Adrenal gland (tissue), 12 donors: ENCODE data around the gene PIGX. TPM values are rescaled to one million over a fixed set of nuclear protein-coding genes. Genes with fewer than 3 reads are reported as not detected.
A peak's percentile ranks its signal among the peaks of the same experiment; 100 is the strongest.

Source experiments
- DNase-seq, 7 donors: peaks; one replicate each; pipeline ENCODE4 v3.0.0-alpha.2; 2019 to 2020
- H3K27ac ChIP-seq, 5 donors: fragments of 200-600 bp; sonication (generic) in 4 of 5; 1 replicate in 3 of 5; 2 replicates in 2 of 5; pipeline versions ENCODE4 v1.5.1 to v1.8.0; 2016 to 2020; ENCODE audit warnings: mild to moderate bottlenecking in 1 of 5
- H3K27me3 ChIP-seq: fragments of 200-600 bp; 2 replicates; pipeline ENCODE4 v1.8.0; 2021
- H3K36me3 ChIP-seq, 2 donors: fragments of 200-600 bp; replicated peaks in 1 of 2; 1 replicate in 1 of 2; 2 replicates in 1 of 2; pipeline versions ENCODE4 v1.5.1 to v1.8.0; 2018 to 2022
- H3K4me1 ChIP-seq, 2 donors: fragments of 200-600 bp; replicated peaks in 1 of 2; 1 replicate in 1 of 2; 2 replicates in 1 of 2; pipeline versions ENCODE4 v1.5.1 to v1.8.0; 2018 to 2021
- H3K4me3 ChIP-seq, 4 donors: fragments of 200-600 bp; sonication (generic) in 3 of 4; one replicate each; pipeline ENCODE4 v1.5.1; 2016 to 2018
- H3K9me3 ChIP-seq, 3 donors: fragments of 200-600 bp; sonication (generic) in 1 of 3; replicated peaks in 1 of 3; 1 replicate in 2 of 3; 2 replicates in 1 of 3; pipeline versions ENCODE4 v1.5.1 to v1.8.0; 2016 to 2021
- POLR2A ChIP-seq, 2 donors: fragments of 450-650 bp; IDR thresholded peaks; one replicate each; pipeline ENCODE4 v1.6.1; 2017; ENCODE audit warnings: antibody characterized with exemption in 2 of 2, mild to moderate bottlenecking in 2 of 2, moderate library complexity in 1 of 2
- WGBS, 4 donors: extraction: QIAGEN DNeasy Blood & Tissue Kit in 2 of 4; methylation state at CpG; one replicate each; pipeline versions ENCODE4 v1.1.5 to v1.1.7; 2013 to 2017; 5-methylcytosine and 5-hydroxymethylcytosine counted together
- intact Hi-C, 2 donors: fragments of 100-400 bp; cut with DNase I; formaldehyde crosslinking; loops; one replicate each; pipeline versions ENCODE4 v1.14.1 to v1.15.0; 2022 to 2023
- polyA plus RNA-seq, 3 donors: library from polyadenylated mRNA; stranded (reverse); fragments of 200-250 nt in 2 of 3; fragments of 350-450 nt in 1 of 3; fragmentation: Illumina TruSeq in 1 of 3; extraction: RNeasy Lipid Tissue Mini Kit (QIAGEN cat#74804) in 1 of 3; gene quantifications; one replicate each; pipeline ENCODE4 v1.2.3, GENCODE V29; 2013 to 2014
- total RNA-seq, 9 donors: library from RNA; depleted of rRNA in 4 of 9; stranded (reverse); fragments of >200 nt in 4 of 9; fragments of 120-200 nt in 1 of 9; fragmentation: NEBNext Ultra II Directional in 1 of 9; extraction: Animal tissue kit (Norgen Biotek cat#: 25700) in 1 of 9; gene quantifications; one replicate each; pipeline versions ENCODE4 v1.1.0 to v1.2.4, GENCODE V29; 2013 to 2023
- TF ChIP-seq, protein P1 (sequence below), 6 experiments: fragments of 450-650 bp in 4 of 6; fragments of 200-600 bp in 2 of 6; sonication (generic) in 1 of 6; IDR thresholded peaks; 1 replicate in 5 of 6; 2 replicates in 1 of 6; pipeline versions ENCODE4 v1.5.1 to v1.8.0; 2016 to 2021; ENCODE audit warnings: antibody characterized with exemption in 6 of 6, mild to moderate bottlenecking in 2 of 6, moderate library complexity in 1 of 6
- donor health status: healthy with polysubstance abuse.
- donor health status: Bipolar disorder and iron deficiency.
- donor health status: DM: yes; HTN: yes; CAD: no.
- donor health status: DM: no; HTN: no; CAD: no.
- donor health status: DM: no; HTN: no; CAD: no.
- donor health status: DM: yes; HTN: yes; CAD: no.

The PIGX gene
- total and polyA plus RNA-seq, 12 donors = 10.2 to 33.9 (median 26.1) TPM

DNA sequence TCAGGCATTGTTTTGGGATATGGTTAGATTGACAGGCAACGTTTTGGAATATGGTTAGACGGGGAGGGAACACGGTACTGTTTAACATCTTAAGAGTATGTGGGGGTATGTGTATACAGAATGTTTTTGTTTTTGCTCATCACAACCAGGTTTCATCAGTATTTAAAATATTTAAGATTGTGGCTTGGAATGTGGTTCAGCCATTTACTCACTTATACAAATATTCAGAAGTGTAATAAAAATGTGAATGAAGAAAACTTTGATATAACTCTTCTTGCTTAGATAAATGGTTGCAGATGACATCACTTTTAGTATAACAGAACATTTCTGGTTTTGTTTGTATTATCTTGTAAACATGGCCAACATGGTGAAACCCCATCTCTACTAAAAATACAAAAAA lies 23.6 kb downstream of the PIGX start:
- H3K36me3 ChIP-seq = no peaks in the 10 kb centered on the region
- DNase-seq = no peak
- peaks cover 0 to 4% of the 10 kb centered on the region in 2 donors for H3K4me1 ChIP-seq
- WGBS, 4 donors = 88 to 98% (median 95%) methylated on average over 3 of the region's 3 CpGs
- H3K9me3 ChIP-seq = no peaks in the 10 kb centered on the region
- TF ChIP-seq, protein P1, sequence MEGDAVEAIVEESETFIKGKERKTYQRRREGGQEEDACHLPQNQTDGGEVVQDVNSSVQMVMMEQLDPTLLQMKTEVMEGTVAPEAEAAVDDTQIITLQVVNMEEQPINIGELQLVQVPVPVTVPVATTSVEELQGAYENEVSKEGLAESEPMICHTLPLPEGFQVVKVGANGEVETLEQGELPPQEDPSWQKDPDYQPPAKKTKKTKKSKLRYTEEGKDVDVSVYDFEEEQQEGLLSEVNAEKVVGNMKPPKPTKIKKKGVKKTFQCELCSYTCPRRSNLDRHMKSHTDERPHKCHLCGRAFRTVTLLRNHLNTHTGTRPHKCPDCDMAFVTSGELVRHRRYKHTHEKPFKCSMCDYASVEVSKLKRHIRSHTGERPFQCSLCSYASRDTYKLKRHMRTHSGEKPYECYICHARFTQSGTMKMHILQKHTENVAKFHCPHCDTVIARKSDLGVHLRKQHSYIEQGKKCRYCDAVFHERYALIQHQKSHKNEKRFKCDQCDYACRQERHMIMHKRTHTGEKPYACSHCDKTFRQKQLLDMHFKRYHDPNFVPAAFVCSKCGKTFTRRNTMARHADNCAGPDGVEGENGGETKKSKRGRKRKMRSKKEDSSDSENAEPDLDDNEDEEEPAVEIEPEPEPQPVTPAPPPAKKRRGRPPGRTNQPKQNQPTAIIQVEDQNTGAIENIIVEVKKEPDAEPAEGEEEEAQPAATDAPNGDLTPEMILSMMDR (IDR thresholded peaks at IDR 0.05) = no peak
- no peak for TF ChIP-seq POLR2A (IDR thresholded peaks at IDR 0.05)
- no peaks in the 10 kb centered on the region for H3K27me3 ChIP-seq
- H3K27ac ChIP-seq = no peak overlapping the region
- H3K4me3 ChIP-seq = no peak overlapping the region
- intact Hi-C loops = no loop called here

DNA sequence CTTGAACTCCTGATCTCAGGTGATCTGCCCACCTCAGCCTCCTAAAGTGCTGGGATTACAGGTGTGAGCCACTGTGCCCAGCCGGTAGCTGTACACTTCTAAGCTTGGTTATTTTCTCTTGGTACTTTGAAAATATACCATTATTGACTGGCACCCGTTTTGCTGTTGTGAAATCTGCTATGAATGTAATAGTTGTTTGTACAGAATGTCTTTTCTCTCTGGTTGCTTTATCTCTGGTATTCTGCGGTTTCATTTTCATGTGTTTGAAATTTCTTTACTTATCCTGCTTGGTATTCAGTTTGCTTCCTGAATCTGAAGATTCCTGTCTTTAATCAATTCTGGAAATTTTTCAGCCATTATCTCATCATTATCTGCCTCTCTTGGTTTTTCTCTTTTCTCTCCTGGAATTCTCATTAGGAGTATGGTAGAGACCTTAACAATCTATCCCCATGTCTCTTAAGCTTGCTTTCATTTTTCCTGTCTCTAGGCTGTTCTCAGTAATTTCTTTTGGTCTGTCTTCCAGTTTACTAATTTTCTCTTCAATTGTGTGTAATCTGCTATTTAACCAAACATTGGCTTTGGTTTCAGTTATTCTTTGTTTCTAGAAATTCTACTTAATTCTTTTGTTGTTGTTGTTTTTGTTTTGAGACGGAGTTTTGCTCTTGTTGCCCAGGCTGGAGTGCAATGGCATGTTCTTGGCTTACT lies 24.6 kb downstream of the PIGX start:
- H3K27me3 ChIP-seq = no peaks in the 10 kb centered on the region
- WGBS, 4 donors = 93 to 96% (median 95%) methylated on average over 4 of the region's 4 CpGs
- DNase-seq = no peak
- H3K36me3 ChIP-seq = no peaks in the 10 kb centered on the region
- H3K9me3 ChIP-seq = no peaks in the 10 kb centered on the region
- no peak overlapping the region for H3K27ac ChIP-seq
- no peak overlapping the region for H3K4me3 ChIP-seq
- no peak for TF ChIP-seq POLR2A (IDR thresholded peaks at IDR 0.05)
- TF ChIP-seq, protein P1 (IDR thresholded peaks at IDR 0.05) = no peak
- intact Hi-C loops = no loop called here
- H3K4me1 ChIP-seq = peaks cover 6 to 12% of the 10 kb centered on the region in 2 donors

DNA sequence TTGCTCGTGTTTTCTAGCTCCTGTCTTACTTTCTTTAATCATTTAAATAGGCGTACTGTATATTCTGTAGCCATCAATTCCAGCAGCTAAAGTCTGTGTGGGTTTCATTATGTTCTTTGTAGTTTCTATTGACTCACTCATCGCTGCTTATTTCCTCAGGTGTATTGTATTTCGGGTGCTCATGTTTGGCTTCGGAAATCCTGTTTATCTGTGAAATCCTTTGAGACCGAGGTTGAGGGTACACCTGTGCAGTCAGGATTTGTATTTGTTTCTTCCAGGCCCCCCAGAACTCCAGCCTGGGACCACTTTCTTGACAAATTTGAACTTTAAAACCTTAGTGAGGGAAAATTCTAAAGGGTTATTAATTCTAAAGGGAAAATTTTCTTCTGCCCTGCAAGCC lies 25.5 kb downstream of the PIGX start:
- no peak for DNase-seq
- Histone ChIP-seq H3K27ac (no peak overlapping the region), H3K27me3 (no peaks in the 10 kb centered on the region), H3K4me1 (peaks cover 6 to 16% of the 10 kb centered on the region in 2 donors), H3K9me3 (no peaks in the 10 kb centered on the region), H3K36me3 (no peaks in the 10 kb centered on the region), H3K4me3 (no peak overlapping the region)
- no peak for TF ChIP-seq POLR2A (IDR thresholded peaks at IDR 0.05)
- TF ChIP-seq, protein P1 (IDR thresholded peaks at IDR 0.05) = no peak
- intact Hi-C loops = no loop called here
- 90 to 96% (median 92%) methylated on average over 6 of the region's 6 CpGs for WGBS, 4 donors

DNA sequence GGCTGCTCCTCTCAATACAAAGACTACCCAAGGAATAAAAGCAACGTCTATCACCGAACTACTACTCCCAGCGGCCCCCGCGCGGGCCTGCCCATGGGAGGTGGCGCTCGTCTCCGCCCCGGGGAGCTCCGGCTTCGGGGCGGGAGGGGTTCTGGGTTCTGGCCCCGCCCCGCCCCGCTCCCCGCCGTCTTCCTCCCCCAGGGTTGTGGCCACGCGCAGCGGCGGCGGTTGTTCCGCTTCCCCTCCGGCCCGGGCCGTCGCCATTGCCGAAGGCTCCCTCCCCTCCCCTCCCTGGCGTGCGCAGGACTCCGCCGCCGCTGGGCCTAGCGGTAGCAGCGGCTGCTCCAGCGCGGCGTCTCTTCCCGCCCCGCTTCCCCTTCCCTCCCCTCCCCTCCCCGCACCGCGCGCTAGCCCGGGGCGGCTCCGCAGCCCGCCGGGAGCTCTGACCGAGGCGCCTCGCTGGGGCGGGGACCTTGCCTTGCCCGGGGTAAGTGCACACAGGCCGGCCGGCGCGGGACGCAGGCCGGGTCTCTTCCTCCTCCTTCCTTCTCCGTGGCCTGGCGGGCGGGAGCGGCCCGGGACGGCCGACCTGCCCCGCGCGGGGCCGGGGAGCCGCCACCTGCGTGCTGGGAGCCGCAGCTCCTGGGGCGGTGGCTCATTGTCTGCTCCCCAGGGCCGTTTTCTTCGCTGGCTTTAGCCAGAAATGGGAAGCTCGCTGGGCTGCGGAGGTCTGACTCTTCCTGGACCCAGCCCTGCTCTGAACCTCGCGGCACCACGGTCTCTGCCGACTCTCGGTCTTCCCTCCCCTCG lies 27.7 kb downstream of the PIGX start, which contains the start of gene PAK2:
Gene PAK2 (plus strand): TSS at position 187 of the 810 bp plus-strand sequence. CDS start 42,790 bp downstream, outside the sequence.
- H3K4me3 ChIP-seq = peak within 1 kb of the TSS; percentile 75 to 99 (median 84)
- H3K9me3 ChIP-seq = no peaks in the 10 kb centered on the region
- no peaks in the 10 kb centered on the region for H3K27me3 ChIP-seq
- 1% methylated on average over 11 to 86 of the region's 86 CpGs for WGBS, 4 donors
- peak within 1 kb of the TSS; percentile 93 to 99 (median 95) for H3K27ac ChIP-seq
- no peaks in the 10 kb centered on the region for H3K36me3 ChIP-seq
- peaks cover 6 to 16% of the 10 kb centered on the region in 2 donors for H3K4me1 ChIP-seq
- TF ChIP-seq, protein P1 (IDR thresholded peaks at IDR 0.05) = peak in 1 of 6 experiments; percentile 19
- peak in 1 of 2 donors; percentile 74 for TF ChIP-seq POLR2A (IDR thresholded peaks at IDR 0.05)
- intact Hi-C loops = loop anchor here in 1 of 2 donors (10.0 kb wide), 1 partner anchor 65 kb away; no protein-coding TSS in a partner anchor
- DNase-seq = peak; percentile 90 to 94 (median 92)
